GM12878 (cell line): Measurements from ENCODE around the gene EIF4E1B.

Experiments
- BHLHE40 ChIP-seq, 2 experiments: fragments of 450-650 bp in 1 of 2; IDR thresholded peaks; 2 replicates each; pipeline ENCODE4 v1.6.1; 2011 to 2017; ENCODE audit warnings: low read depth in 2 of 2, borderline replicate concordance in 1 of 2, improper control_type of control experiment in 1 of 2, low read length in 1 of 2, mild to moderate bottlenecking in 1 of 2
- BRCA1 ChIP-seq: IDR thresholded peaks from 2 replicates; pipeline ENCODE4 v1.6.1; 2011; ENCODE audit warnings: low read depth, low read length, improper control_type of control experiment
- CTCF ChIP-seq, 3 experiments: IDR thresholded peaks in 2 of 3; conservative IDR thresholded peaks in 1 of 3; 2 replicates each; pipeline ENCODE4 v1.5.1; 2011; ENCODE audit warnings: low read depth in 3 of 3, low read length in 3 of 3, mild to moderate bottlenecking in 3 of 3, control low read depth in 2 of 3, moderate library complexity in 2 of 3, inconsistent platforms in 1 of 3, mixed read lengths in 1 of 3; ENCODE audit not compliant: control insufficient read depth in 2 of 3, insufficient read depth in 1 of 3; ENCODE audit errors: extremely low read depth in 1 of 3
- DPF2 ChIP-seq: fragments of 450-650 bp; IDR thresholded peaks from 2 replicates; pipeline ENCODE4 v1.6.1; 2017; ENCODE audit warnings: mild to moderate bottlenecking
- EZH2 ChIP-seq: IDR thresholded peaks from 2 replicates; pipeline ENCODE4 v1.6.1; 2012; ENCODE audit warnings: low read depth, mild to moderate bottlenecking, control low read depth, inconsistent platforms, low read length, borderline replicate concordance; ENCODE audit not compliant: control insufficient read depth
- GATAD2B ChIP-seq: fragments of 450-650 bp; conservative IDR thresholded peaks from 2 replicates; pipeline ENCODE4 v1.6.1; 2017; ENCODE audit warnings: low read depth, mild to moderate bottlenecking, moderate library complexity
- MAX ChIP-seq: IDR thresholded peaks from 2 replicates; pipeline ENCODE4 v1.6.1; 2012; ENCODE audit warnings: low read depth, low read length, improper control_type of control experiment
- MEF2B ChIP-seq: fragments of 450-650 bp; IDR thresholded peaks from 2 replicates; pipeline ENCODE4 v1.6.1; 2018; ENCODE audit warnings: mild to moderate bottlenecking, moderate library complexity; ENCODE audit not compliant: partially characterized antibody, poor library complexity, severe bottlenecking
- MYC ChIP-seq: IDR thresholded peaks from 2 replicates; pipeline ENCODE4 v1.6.1; 2011; ENCODE audit warnings: mild to moderate bottlenecking, low read length, moderate library complexity, inconsistent platforms; ENCODE audit not compliant: insufficient read depth, insufficient replicate concordance, insufficient read length, severe bottlenecking
- PBX3 ChIP-seq: IDR thresholded peaks from 2 replicates; pipeline ENCODE4 v1.6.1; 2011; ENCODE audit warnings: mild to moderate bottlenecking, low read depth, low read length, moderate library complexity; ENCODE audit not compliant: insufficient replicate concordance
- USF2 ChIP-seq: IDR thresholded peaks from 2 replicates; pipeline ENCODE4 v1.6.1; 2011; ENCODE audit warnings: low read depth, low read length, improper control_type of control experiment, borderline replicate concordance
- YY1 ChIP-seq: IDR thresholded peaks from 2 replicates; pipeline ENCODE4 v1.6.1; 2011; ENCODE audit warnings: low read depth, mild to moderate bottlenecking, low read length

GRCh38 chr5:176595386-176595943 lies 35.0 kb upstream of the EIF4E1B start:
- TF ChIP-seq YY1 (no peak), PBX3 (no peak), MYC (no peak), EZH2 (no peak), CTCF (IDR thresholded peaks at IDR 0.05 in 2 of 3, conservative IDR thresholded peaks at IDR 0.05 in 1 of 3; ENCODE audit: control insufficient read depth in 2 of 3, extremely low read depth in 1 of 3, insufficient read depth in 1 of 3, low read depth in 3 of 3, low read length in 3 of 3) (no peak), USF2 (no peak), MEF2B (no peak), MAX (no peak), BRCA1 (no peak), DPF2 (no peak), GATAD2B (no peak), BHLHE40 (IDR thresholded peaks at IDR 0.05; ENCODE audit: borderline replicate concordance in 1 of 2, low read depth in 2 of 2, low read length in 1 of 2) (no peak)
